Esophagus squamous epithelium (tissue), 4 donors: ENCODE results near the gene SLCO1B1.

Source experiments
- POLR2A ChIP-seq, 4 donors: fragments of 450-650 bp; IDR thresholded peaks; one replicate each; pipeline ENCODE4 v1.6.1; 2017; ENCODE audit warnings: antibody characterized with exemption in 4 of 4, mild to moderate bottlenecking in 4 of 4, moderate library complexity in 3 of 4
- TF ChIP-seq, protein P1 (sequence below), 6 experiments: fragments of 450-650 bp in 4 of 6; fragments of 200-600 bp in 2 of 6; sonication (generic) in 2 of 6; IDR thresholded peaks; one replicate each; pipeline ENCODE4 v1.5.1; 2016 to 2019; ENCODE audit warnings: antibody characterized with exemption in 6 of 6, mild to moderate bottlenecking in 4 of 6, moderate library complexity in 4 of 6

DNA sequence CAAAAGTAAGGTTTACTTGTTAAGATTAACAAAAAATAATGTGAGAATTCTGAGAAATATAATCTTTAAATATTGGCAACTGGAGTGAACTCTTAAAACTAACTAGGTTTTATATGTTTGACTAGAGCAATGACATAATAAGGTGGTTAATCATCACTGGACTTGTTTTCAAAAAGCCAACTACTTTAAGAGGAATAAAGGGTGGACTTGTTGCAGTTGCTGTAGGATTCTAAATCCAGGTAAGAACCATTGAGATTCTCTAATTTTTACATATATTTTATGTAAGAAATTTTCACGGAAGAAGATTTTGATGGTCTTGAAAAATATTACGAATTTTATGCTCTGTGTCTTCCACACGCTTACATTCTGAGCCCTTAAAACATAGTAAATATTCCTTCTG, at the start of gene SLCO1B1:
- TF ChIP-seq, protein P1, sequence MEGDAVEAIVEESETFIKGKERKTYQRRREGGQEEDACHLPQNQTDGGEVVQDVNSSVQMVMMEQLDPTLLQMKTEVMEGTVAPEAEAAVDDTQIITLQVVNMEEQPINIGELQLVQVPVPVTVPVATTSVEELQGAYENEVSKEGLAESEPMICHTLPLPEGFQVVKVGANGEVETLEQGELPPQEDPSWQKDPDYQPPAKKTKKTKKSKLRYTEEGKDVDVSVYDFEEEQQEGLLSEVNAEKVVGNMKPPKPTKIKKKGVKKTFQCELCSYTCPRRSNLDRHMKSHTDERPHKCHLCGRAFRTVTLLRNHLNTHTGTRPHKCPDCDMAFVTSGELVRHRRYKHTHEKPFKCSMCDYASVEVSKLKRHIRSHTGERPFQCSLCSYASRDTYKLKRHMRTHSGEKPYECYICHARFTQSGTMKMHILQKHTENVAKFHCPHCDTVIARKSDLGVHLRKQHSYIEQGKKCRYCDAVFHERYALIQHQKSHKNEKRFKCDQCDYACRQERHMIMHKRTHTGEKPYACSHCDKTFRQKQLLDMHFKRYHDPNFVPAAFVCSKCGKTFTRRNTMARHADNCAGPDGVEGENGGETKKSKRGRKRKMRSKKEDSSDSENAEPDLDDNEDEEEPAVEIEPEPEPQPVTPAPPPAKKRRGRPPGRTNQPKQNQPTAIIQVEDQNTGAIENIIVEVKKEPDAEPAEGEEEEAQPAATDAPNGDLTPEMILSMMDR (IDR thresholded peaks at IDR 0.05) = no peak
- no peak for TF ChIP-seq POLR2A (IDR thresholded peaks at IDR 0.05)
